B cell (primary cell): ENCODE measurements around the gene PLD3. TPM values are rescaled to one million over a fixed set of nuclear protein-coding genes. Genes with fewer than 3 reads are reported as not detected.
A peak's percentile ranks its signal among the peaks of the same experiment; 100 is the strongest.

ENCODE experiments used
- ATAC-seq: fragments of 200-7000 bp; cut with Tn5 transposase; one replicate; pipeline ENCODE4 v1.10.0; 2021; ENCODE audit warnings: low read depth, mild to moderate bottlenecking, moderate number of reproducible peaks, moderate library complexity
- CTCF ChIA-PET: fragments of 350-600 bp; sonication (Branson Sonifier 250); formaldehyde crosslinking; loops from one replicate; lab custom pipeline; 2021; ENCODE audit warnings: antibody characterized with exemption, inconsistent platforms; lab: Charles Lee
- POLR2A ChIA-PET: fragments of 350-600 bp; sonication (Branson Sonifier 250); formaldehyde crosslinking; loops from one replicate; lab custom pipeline; 2021; ENCODE audit warnings: antibody characterized with exemption; lab: Charles Lee
- DNase-seq: peaks from one replicate; pipeline ENCODE4 v3.0.0; 2013
- H2AFZ ChIP-seq: 2 replicates; pipeline ENCODE4 v1.6.1; 2012; ENCODE audit warnings: mild to moderate bottlenecking, low read depth, low read length; ENCODE audit not compliant: insufficient read depth, poor library complexity, severe bottlenecking
- H3K27ac ChIP-seq, 2 donors: 1 replicate in 1 of 2; 2 replicates in 1 of 2; pipeline ENCODE4 v1.5.1; 2012 to 2013; ENCODE audit warnings: low read length in 2 of 2, mild to moderate bottlenecking in 2 of 2, moderate library complexity in 1 of 2
- H3K27me3 ChIP-seq, 4 experiments: fragments of 200-600 bp in 1 of 4; sonication (generic) in 1 of 4; replicated peaks in 1 of 4; 1 replicate in 2 of 4; 2 replicates in 2 of 4; pipeline versions ENCODE4 v1.6.1 to v1.7.0; 2013 to 2016; ENCODE audit warnings: low read length in 3 of 4, mild to moderate bottlenecking in 2 of 4, mixed read lengths in 1 of 4, moderate library complexity in 1 of 4; ENCODE audit not compliant: insufficient read depth in 4 of 4, control insufficient read depth in 3 of 4; ENCODE audit errors: control extremely low read depth in 1 of 4
- H3K36me3 ChIP-seq, 2 experiments: replicated peaks in 1 of 2; 1 replicate in 1 of 2; 2 replicates in 1 of 2; pipeline versions ENCODE4 v1.6.1 to v1.7.1; 2013; ENCODE audit warnings: low read length in 1 of 2; ENCODE audit not compliant: insufficient read depth in 2 of 2, control insufficient read depth in 1 of 2; ENCODE audit errors: control extremely low read depth in 1 of 2, extremely low read depth in 1 of 2
- H3K4me1 ChIP-seq, 2 donors: fragments of 200-600 bp in 1 of 2; sonication (generic) in 1 of 2; 1 replicate in 1 of 2; 2 replicates in 1 of 2; pipeline versions ENCODE4 v1.5.1 to v1.6.1; 2013 to 2017; ENCODE audit warnings: low read length in 2 of 2; ENCODE audit not compliant: control insufficient read depth in 2 of 2, insufficient read depth in 2 of 2
- H3K4me2 ChIP-seq: replicated peaks from 2 replicates; pipeline ENCODE3; 2012; ENCODE audit warnings: mild to moderate bottlenecking, low read depth, low read length; ENCODE audit not compliant: poor library complexity, severe bottlenecking
- H3K4me3 ChIP-seq, 5 experiments: fragments of 200-600 bp in 1 of 5; sonication (generic) in 1 of 5; 1 replicate in 3 of 5; 2 replicates in 2 of 5; pipeline versions ENCODE4 v1.5.1 to v1.7.0; 2011 to 2016; ENCODE audit warnings: low read length in 4 of 5, mild to moderate bottlenecking in 4 of 5, low read depth in 2 of 5, control low read depth in 1 of 5, moderate library complexity in 1 of 5; ENCODE audit not compliant: insufficient read depth in 1 of 5; ENCODE audit errors: control extremely low read depth in 1 of 5, extremely low read depth in 1 of 5
- H3K79me2 ChIP-seq: fragments of 200-600 bp; sonication (generic); one replicate; pipeline ENCODE4 v1.6.0; 2016; ENCODE audit warnings: low read length; ENCODE audit not compliant: control insufficient read depth, insufficient read depth
- H3K9ac ChIP-seq: fragments of 200-600 bp; sonication (generic); 2 replicates; pipeline ENCODE4 v1.6.1; 2017; ENCODE audit warnings: mild to moderate bottlenecking, low read length, moderate library complexity
- H3K9me3 ChIP-seq, 3 donors: one replicate each; pipeline versions ENCODE4 v1.6.1 to v1.7.1; 2013; ENCODE audit warnings: low read length in 2 of 3; ENCODE audit not compliant: control insufficient read depth in 2 of 3, insufficient read depth in 1 of 3; ENCODE audit errors: control extremely low read depth in 1 of 3
- H4K20me1 ChIP-seq: 2 replicates; pipeline ENCODE4 v1.6.0; 2012; ENCODE audit warnings: mild to moderate bottlenecking, low read length; ENCODE audit not compliant: insufficient read depth, control insufficient read depth, poor library complexity, severe bottlenecking
- H3K27ac Mint-ChIP-seq: one replicate; pipeline ENCODE4 v1.8.0; 2021; ENCODE audit warnings: mixed read lengths
- H3K27me3 Mint-ChIP-seq: one replicate; pipeline ENCODE4 v1.8.0; 2021; ENCODE audit warnings: mixed read lengths
- H3K4me1 Mint-ChIP-seq: one replicate; pipeline ENCODE4 v1.8.0; 2021; ENCODE audit warnings: mixed read lengths
- H3K4me3 Mint-ChIP-seq: one replicate; pipeline ENCODE4 v1.8.0; 2021; ENCODE audit warnings: mixed read lengths
- H3K9me3 Mint-ChIP-seq: one replicate; pipeline ENCODE4 v1.8.0; 2022; ENCODE audit warnings: mixed read lengths; ENCODE audit not compliant: insufficient read depth
- CTCF ChIP-seq: fragments of 200-600 bp; IDR thresholded peaks from one replicate; pipeline ENCODE4 v1.8.0; 2022; ENCODE audit warnings: antibody characterized with exemption, mild to moderate bottlenecking
- EZH2 ChIP-seq: IDR thresholded peaks from 2 replicates; pipeline ENCODE4 v1.6.1; 2012; ENCODE audit warnings: borderline replicate concordance, low read depth, mild to moderate bottlenecking, moderate library complexity, low read length; ENCODE audit not compliant: insufficient read depth, poor library complexity, severe bottlenecking
- WGBS: methylation state at CpG from one replicate; pipeline ENCODE4 v1.1.5; 2013; ENCODE audit warnings: missing lambda C conversion rate; ENCODE audit not compliant: insufficient coverage; 5-methylcytosine and 5-hydroxymethylcytosine counted together
- intact Hi-C: fragments of 100-400 bp; cut with micrococcal nuclease; formaldehyde crosslinking; loops from one replicate; pipeline ENCODE4 v1.10.0; 2022
- polyA plus RNA-seq: library from polyadenylated mRNA; depleted of rRNA; stranded (reverse); fragments of >200 nt; gene quantifications from 2 replicates; pipeline ENCODE4 v1.2.3, GENCODE V29; 2012
- total RNA-seq, 2 donors: library from RNA; stranded (reverse); fragments of 120-200 nt in 1 of 2; gene quantifications; 1 replicate in 1 of 2; 2 replicates in 1 of 2; pipeline versions ENCODE4 v1.2.3 to v1.2.4, GENCODE V29; 2013 to 2022

PLD3 gene
- total and polyA plus RNA-seq, 2 donors (not counting 1 experiment from before 2014, with no cell fraction given) = 61.7 to 153 TPM

GRCh38 chr19:40410030-40410389, 61.5 kb downstream of the PLD3 start:
- intact Hi-C loops = no loop called here
- WGBS = 72% methylated on average over 6 of the region's 9 CpGs
- Histone ChIP-seq H3K4me3 (no peak overlapping the region), H3K9me3 (no peaks in the 10 kb centered on the region), H3K27ac (peak overlapping the region in 1 of 2 donors; percentile 44), H3K9ac (no peak overlapping the region), H2AFZ (no peak overlapping the region), H3K4me1 (peaks cover 10 to 36% of the 10 kb centered on the region in 2 donors), H4K20me1 (no peaks in the 10 kb centered on the region), H3K27me3 (peaks cover 0 to 2% (median 0%) of the 10 kb centered on the region in 4 experiments), H3K36me3 (no peaks in the 10 kb centered on the region), H3K4me2 (no peak overlapping the region), H3K79me2 (no peaks in the 10 kb centered on the region)
- TF ChIP-seq CTCF (no peak), EZH2 (no peak)
- POLR2A ChIA-PET = no interaction called here
- CTCF ChIA-PET = interaction anchor here (1.3 kb wide), 1 partner anchor 106 kb away, joined by 3 read pairs; no protein-coding TSS in a partner anchor
- Mint-ChIP-seq H3K27me3 (no peaks in the 10 kb centered on the region), H3K4me1 (peaks cover 30% of the 10 kb centered on the region), H3K4me3 (no peak overlapping the region), H3K27ac (peak overlapping the region; percentile 15), H3K9me3 (no peaks in the 10 kb centered on the region)
- ATAC-seq = no peak
- DNase-seq = no peak

- H3K4me3 Mint-ChIP-seq = peak overlapping the region; percentile 50
- H3K27ac Mint-ChIP-seq = peak overlapping the region; percentile 20
- Histone ChIP-seq H3K27ac (peak overlapping the region; percentile 3 to 48), H3K9me3 (no peaks in the 10 kb centered on the region), H3K27me3 (peaks cover 0 to 2% (median 0%) of the 10 kb centered on the region in 4 experiments), H3K36me3 (no peaks in the 10 kb centered on the region), H3K9ac (no peak overlapping the region), H3K79me2 (no peaks in the 10 kb centered on the region), H3K4me3 (no peak overlapping the region), H4K20me1 (no peaks in the 10 kb centered on the region), H3K4me2 (peak overlapping the region; percentile 38), H3K4me1 (peaks cover 10 to 36% of the 10 kb centered on the region in 2 donors), H2AFZ (peak overlapping the region; percentile 13)
- DNase-seq (no peak), ATAC-seq (peak; percentile 33)
- H3K27me3 Mint-ChIP-seq = no peaks in the 10 kb centered on the region
- TF ChIP-seq CTCF (no peak), EZH2 (no peak)
- peaks cover 30% of the 10 kb centered on the region for H3K4me1 Mint-ChIP-seq
- 35% methylated on average over 11 of the region's 16 CpGs for WGBS
- no peaks in the 10 kb centered on the region for H3K9me3 Mint-ChIP-seq
- ChIA-PET CTCF (interaction anchor here (0.6 to 1.8 kb wide), 2 partner anchors 9 to 10 kb away, joined by 4 to 10 read pairs; no protein-coding TSS in a partner anchor), POLR2A (interaction anchor here (0.6 to 1.1 kb wide), 3 partner anchors 9 to 159 kb away, joined by 3 to 4 read pairs (median 4); partner anchors contain the start of gene SERTAD3)
- intact Hi-C loops = no loop called here
Observed at GRCh38 chr19:40411125-40411842, 62.8 kb downstream of the PLD3 start.
